H9 (cell line): ENCODE data around the gene GHR. TPM values are rescaled to one million over a fixed set of nuclear protein-coding genes. Genes with fewer than 3 reads are reported as not detected.

Experiments used
- DNase-seq: peaks from one replicate; pipeline ENCODE4 v3.0.0-alpha.2; 2017
- H2AFZ ChIP-seq: one replicate; pipeline ENCODE4 v1.6.1; 2013; ENCODE audit warnings: mild to moderate bottlenecking, low read length, control low read depth, moderate library complexity
- H2AK5ac ChIP-seq: 2 replicates; pipeline ENCODE4 v1.6.1; 2013; ENCODE audit warnings: low read length, control low read depth, mixed read lengths; ENCODE audit not compliant: insufficient read length
- H2BK120ac ChIP-seq: one replicate; pipeline ENCODE4 v1.6.1; 2013; ENCODE audit warnings: low read depth, mild to moderate bottlenecking, low read length, control low read depth, inconsistent platforms; ENCODE audit not compliant: poor library complexity, severe bottlenecking
- H2BK12ac ChIP-seq: 2 replicates; pipeline ENCODE4 v1.6.1; 2013; ENCODE audit warnings: low read length, control low read depth, mixed read lengths, low read depth; ENCODE audit not compliant: insufficient read length
- H2BK15ac ChIP-seq: 2 replicates; pipeline ENCODE4 v1.6.1; 2013; ENCODE audit warnings: low read depth, low read length, control low read depth
- H2BK20ac ChIP-seq: one replicate; pipeline ENCODE4 v1.6.1; 2013; ENCODE audit warnings: low read depth, mild to moderate bottlenecking, low read length, control low read depth, inconsistent platforms; ENCODE audit not compliant: poor library complexity, severe bottlenecking
- H2BK5ac ChIP-seq: 2 replicates; pipeline ENCODE4 v1.6.1; 2013; ENCODE audit warnings: low read length, control low read depth, mixed read lengths; ENCODE audit not compliant: insufficient read length
- H3K14ac ChIP-seq: 2 replicates; pipeline ENCODE4 v1.6.1; 2013; ENCODE audit warnings: low read length, control low read depth; ENCODE audit not compliant: insufficient read depth
- H3K18ac ChIP-seq: 2 replicates; pipeline ENCODE4 v1.6.1; 2013; ENCODE audit warnings: low read depth, mild to moderate bottlenecking, mixed read lengths, low read length, control low read depth; ENCODE audit not compliant: insufficient read length
- H3K23ac ChIP-seq: 2 replicates; pipeline ENCODE4 v1.6.1; 2013; ENCODE audit warnings: low read length, control low read depth, mixed read lengths, low read depth; ENCODE audit not compliant: insufficient read length
- H3K23me2 ChIP-seq: 2 replicates; pipeline ENCODE4 v1.6.1; 2013; ENCODE audit warnings: low read depth, mild to moderate bottlenecking, mixed read lengths, low read length, control low read depth; ENCODE audit not compliant: insufficient read length, poor library complexity, severe bottlenecking
- H3K27ac ChIP-seq: 2 replicates; pipeline ENCODE4 v1.5.1; 2013; ENCODE audit warnings: low read length, control low read depth, mixed read lengths, low read depth; ENCODE audit not compliant: insufficient read length
- H3K27me3 ChIP-seq: 2 replicates; pipeline ENCODE4 v1.6.1; 2013; ENCODE audit warnings: low read length, control low read depth, inconsistent platforms; ENCODE audit not compliant: insufficient read depth
- H3K4ac ChIP-seq: 2 replicates; pipeline ENCODE4 v1.6.1; 2013; ENCODE audit warnings: low read depth, mild to moderate bottlenecking, control low read depth, inconsistent platforms, low read length, moderate library complexity
- H3K4me1 ChIP-seq: 2 replicates; pipeline ENCODE4 v1.6.1; 2013; ENCODE audit warnings: low read length, control low read depth, inconsistent platforms; ENCODE audit not compliant: insufficient read depth
- H3K4me2 ChIP-seq: 2 replicates; pipeline ENCODE4 v1.6.1; 2013; ENCODE audit warnings: low read length, control low read depth, mixed read lengths; ENCODE audit not compliant: insufficient read length, insufficient read depth
- H3K56ac ChIP-seq: 2 replicates; pipeline ENCODE4 v1.6.1; 2013; ENCODE audit warnings: low read depth, mild to moderate bottlenecking, mixed read lengths, low read length, control low read depth; ENCODE audit not compliant: insufficient read length
- H3K79me1 ChIP-seq: 2 replicates; pipeline ENCODE4 v1.6.1; 2013; ENCODE audit warnings: low read depth, mild to moderate bottlenecking, moderate library complexity, low read length, control low read depth, inconsistent platforms; ENCODE audit not compliant: insufficient read depth, poor library complexity, severe bottlenecking
- H3K79me2 ChIP-seq: 2 replicates; pipeline ENCODE4 v1.6.1; 2013; ENCODE audit warnings: low read length, control low read depth, inconsistent platforms; ENCODE audit not compliant: insufficient read depth
- H3K9ac ChIP-seq: 2 replicates; pipeline ENCODE4 v1.6.1; 2013; ENCODE audit warnings: low read length, control low read depth, mixed read lengths; ENCODE audit not compliant: insufficient read length; ENCODE audit errors: extremely low read depth
- H3K9me3 ChIP-seq: one replicate; pipeline ENCODE4 v1.6.1; 2013; ENCODE audit warnings: low read depth, low read length, inconsistent platforms; ENCODE audit not compliant: control insufficient read depth
- H3T11ph ChIP-seq: one replicate; pipeline ENCODE4 v1.6.1; 2013; ENCODE audit warnings: mild to moderate bottlenecking, low read length, control low read depth, inconsistent platforms
- H4K20me1 ChIP-seq: one replicate; pipeline ENCODE4 v1.6.1; 2013; ENCODE audit not compliant: control insufficient read depth, insufficient read length, insufficient read depth
- H4K5ac ChIP-seq: 2 replicates; pipeline ENCODE4 v1.6.1; 2013; ENCODE audit warnings: low read depth, mild to moderate bottlenecking, mixed read lengths, low read length, control low read depth; ENCODE audit not compliant: insufficient read length
- H4K8ac ChIP-seq: replicated peaks from 2 replicates; pipeline ENCODE4 v1.6.1; 2013; ENCODE audit warnings: low read length, control low read depth, mixed read lengths, low read depth; ENCODE audit not compliant: insufficient read length
- H4K91ac ChIP-seq: 2 replicates; pipeline ENCODE4 v1.6.1; 2013; ENCODE audit warnings: low read depth, mild to moderate bottlenecking, moderate library complexity, mixed read lengths, low read length, control low read depth; ENCODE audit not compliant: insufficient read length
- H3K27ac Mint-ChIP-seq, 3 experiments: 2 replicates in 2 of 3; 3 replicates in 1 of 3; pipeline ENCODE4 v1.8.0; 2020 to 2021; ENCODE audit warnings: mixed read lengths in 3 of 3, mild to moderate bottlenecking in 1 of 3, moderate library complexity in 1 of 3
- H3K27me3 Mint-ChIP-seq: 2 replicates; pipeline ENCODE4 v1.8.0; 2021; ENCODE audit warnings: low read depth, mild to moderate bottlenecking, moderate library complexity, mixed read lengths
- H3K36me3 Mint-ChIP-seq, 3 experiments: 2 replicates in 2 of 3; 3 replicates in 1 of 3; pipeline ENCODE4 v1.8.0; 2020 to 2021; ENCODE audit warnings: low read depth in 3 of 3, mixed read lengths in 3 of 3; ENCODE audit not compliant: insufficient read depth in 1 of 3
- H3K4me1 Mint-ChIP-seq, 2 experiments: 2 replicates each; pipeline ENCODE4 v1.8.0; 2020; ENCODE audit warnings: mixed read lengths in 2 of 2
- H3K4me3 Mint-ChIP-seq, 2 experiments: 2 replicates in 1 of 2; 3 replicates in 1 of 2; pipeline ENCODE4 v1.8.0; 2020 to 2021; ENCODE audit warnings: mild to moderate bottlenecking in 2 of 2, mixed read lengths in 2 of 2, moderate library complexity in 1 of 2
- H3K9me3 Mint-ChIP-seq, 2 experiments: 2 replicates in 1 of 2; 3 replicates in 1 of 2; pipeline ENCODE4 v1.8.0; 2020; ENCODE audit warnings: mild to moderate bottlenecking in 2 of 2, mixed read lengths in 2 of 2, moderate library complexity in 1 of 2
- total RNA-seq: library from RNA; stranded (reverse); gene quantifications from 2 replicates; pipeline ENCODE4 v1.2.1, GENCODE V29; 2021
- TF ChIP-seq, protein P1 (sequence below): fragments of 200-600 bp; sonication (generic); conservative IDR thresholded peaks from 3 replicates; pipeline ENCODE4 v1.8.0; 2021; ENCODE audit warnings: antibody characterized with exemption, mild to moderate bottlenecking

Gene GHR
- total RNA-seq, 1 experiment from 2014 or later = 0.20 TPM

DNA sequence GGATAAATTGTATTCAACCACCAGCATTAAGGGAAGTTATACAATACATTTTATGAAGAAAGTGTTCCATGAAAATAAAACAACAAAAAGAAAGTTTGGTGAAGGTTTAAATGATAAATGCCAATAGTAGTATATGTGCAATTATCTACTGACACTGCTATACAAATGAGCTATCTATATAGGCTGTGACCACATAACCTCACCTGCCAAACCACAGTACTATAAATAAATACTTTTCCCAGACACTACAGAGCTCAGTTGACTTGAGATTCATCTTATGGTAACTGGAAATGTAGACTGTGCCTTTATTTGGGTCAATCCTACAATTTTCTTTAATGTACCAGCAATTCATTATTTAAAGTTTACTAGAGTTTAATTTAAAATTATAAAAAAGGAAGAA, 252.4 kb downstream of the GHR start:
- H3K56ac ChIP-seq = no peak overlapping the region
- H3K4me3 Mint-ChIP-seq = no peak overlapping the region
- no peak overlapping the region for H4K91ac ChIP-seq
- TF ChIP-seq, protein P1, sequence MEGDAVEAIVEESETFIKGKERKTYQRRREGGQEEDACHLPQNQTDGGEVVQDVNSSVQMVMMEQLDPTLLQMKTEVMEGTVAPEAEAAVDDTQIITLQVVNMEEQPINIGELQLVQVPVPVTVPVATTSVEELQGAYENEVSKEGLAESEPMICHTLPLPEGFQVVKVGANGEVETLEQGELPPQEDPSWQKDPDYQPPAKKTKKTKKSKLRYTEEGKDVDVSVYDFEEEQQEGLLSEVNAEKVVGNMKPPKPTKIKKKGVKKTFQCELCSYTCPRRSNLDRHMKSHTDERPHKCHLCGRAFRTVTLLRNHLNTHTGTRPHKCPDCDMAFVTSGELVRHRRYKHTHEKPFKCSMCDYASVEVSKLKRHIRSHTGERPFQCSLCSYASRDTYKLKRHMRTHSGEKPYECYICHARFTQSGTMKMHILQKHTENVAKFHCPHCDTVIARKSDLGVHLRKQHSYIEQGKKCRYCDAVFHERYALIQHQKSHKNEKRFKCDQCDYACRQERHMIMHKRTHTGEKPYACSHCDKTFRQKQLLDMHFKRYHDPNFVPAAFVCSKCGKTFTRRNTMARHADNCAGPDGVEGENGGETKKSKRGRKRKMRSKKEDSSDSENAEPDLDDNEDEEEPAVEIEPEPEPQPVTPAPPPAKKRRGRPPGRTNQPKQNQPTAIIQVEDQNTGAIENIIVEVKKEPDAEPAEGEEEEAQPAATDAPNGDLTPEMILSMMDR = no peak
- peaks cover 16% of the 10 kb centered on the region in 2 experiments; a peak in 4 of 5 replicates for H3K9me3 Mint-ChIP-seq
- H2BK20ac ChIP-seq = no peak overlapping the region
- H3K9ac ChIP-seq = no peak overlapping the region
- H2BK120ac ChIP-seq = no peak overlapping the region
- no peaks in the 10 kb centered on the region for H3K9me3 ChIP-seq
- no peak overlapping the region for H3K14ac ChIP-seq
- no peaks in the 10 kb centered on the region for H3K79me2 ChIP-seq
- H3K79me1 ChIP-seq = no peaks in the 10 kb centered on the region
- no peak overlapping the region for H2AFZ ChIP-seq
- H3K4ac ChIP-seq = no peak overlapping the region
- H3K27me3 Mint-ChIP-seq = no peaks in the 10 kb centered on the region
- H3K23ac ChIP-seq = no peak overlapping the region
- no peak overlapping the region for H4K5ac ChIP-seq
- H3K27ac Mint-ChIP-seq = no peak overlapping the region
- no peak overlapping the region for H3T11ph ChIP-seq
- H3K23me2 ChIP-seq = no peaks in the 10 kb centered on the region
- H3K4me1 ChIP-seq = no peaks in the 10 kb centered on the region
- no peak for DNase-seq
- no peak overlapping the region for H3K27ac ChIP-seq
- H3K36me3 Mint-ChIP-seq = peaks cover 0 to 6% (median 0%) of the 10 kb centered on the region in 3 experiments; a peak in 3 of 7 replicates
- no peaks in the 10 kb centered on the region for H3K27me3 ChIP-seq
- H4K20me1 ChIP-seq = no peaks in the 10 kb centered on the region
- no peak overlapping the region for H3K4me2 ChIP-seq
- H2BK12ac ChIP-seq = no peak overlapping the region
- H4K8ac ChIP-seq = no peak overlapping the region
- no peak overlapping the region for H2AK5ac ChIP-seq
- no peak overlapping the region for H2BK5ac ChIP-seq
- no peak overlapping the region for H3K18ac ChIP-seq
- no peaks in the 10 kb centered on the region for H3K4me1 Mint-ChIP-seq
- no peak overlapping the region for H2BK15ac ChIP-seq
